ENCODE measurements around the gene LRIT1. TPM values are rescaled to one million over a fixed set of nuclear protein-coding genes. Genes with fewer than 3 reads are reported as not detected.
A peak's percentile ranks its signal among the peaks of the same experiment; 100 is the strongest.

Gene LRIT1
- total and polyA plus RNA-seq, 12 donors: 0.06 TPM; not detected in 11

GRCh38 chr10:84205049-84205852 is 36.1 kb downstream of the LRIT1 start:
- Histone ChIP-seq H3K9me3 (replicated peaks in 1 of 3) (no peaks in the 10 kb centered on the region), H3K4me1 (replicated peaks in 1 of 2) (no peaks in the 10 kb centered on the region), H3K36me3 (replicated peaks in 1 of 2) (no peaks in the 10 kb centered on the region), H3K27ac (no peak overlapping the region), H3K4me3 (no peak overlapping the region), H3K27me3 (no peaks in the 10 kb centered on the region)
- peak; percentile 38 to 80 (median 58) for DNase-seq
- WGBS, 4 donors: 29 to 52% (median 33%) methylated on average over 6 to 8 of the region's 8 CpGs
- intact Hi-C loops (cut with DNase I): no loop called here
- TF ChIP-seq CTCF (IDR thresholded peaks at IDR 0.05): peak; percentile 49 to 69 (median 62)
- no peak for TF ChIP-seq POLR2A (IDR thresholded peaks at IDR 0.05)

GRCh38 chr10:84204610-84205009 is 36.7 kb downstream of the LRIT1 start:
- WGBS, 4 donors: 85 to 98% (median 92%) methylated on average over 3 to 4 of the region's 4 CpGs
- no peak overlapping the region for H3K4me3 ChIP-seq
- H3K27ac ChIP-seq: no peak overlapping the region
- TF ChIP-seq CTCF (IDR thresholded peaks at IDR 0.05) (no peak), POLR2A (IDR thresholded peaks at IDR 0.05) (no peak)
- no peaks in the 10 kb centered on the region for H3K9me3 ChIP-seq (replicated peaks in 1 of 3)
- DNase-seq: no peak
- no peaks in the 10 kb centered on the region for H3K36me3 ChIP-seq (replicated peaks in 1 of 2)
- H3K27me3 ChIP-seq: no peaks in the 10 kb centered on the region
- intact Hi-C loops (cut with DNase I): no loop called here
- H3K4me1 ChIP-seq (replicated peaks in 1 of 2): no peaks in the 10 kb centered on the region

GRCh38 chr10:84204122-84204521 is 37.2 kb downstream of the LRIT1 start:
- no peaks in the 10 kb centered on the region for H3K4me1 ChIP-seq (replicated peaks in 1 of 2)
- no peak overlapping the region for H3K27ac ChIP-seq
- H3K4me3 ChIP-seq: no peak overlapping the region
- no peaks in the 10 kb centered on the region for H3K36me3 ChIP-seq (replicated peaks in 1 of 2)
- 77 to 85% (median 83%) methylated on average over 4 of the region's 4 CpGs for WGBS, 4 donors
- intact Hi-C loops (cut with DNase I): no loop called here
- no peaks in the 10 kb centered on the region for H3K9me3 ChIP-seq (replicated peaks in 1 of 3)
- no peaks in the 10 kb centered on the region for H3K27me3 ChIP-seq
- peak in 1 of 6 experiments; percentile 7 for TF ChIP-seq CTCF (IDR thresholded peaks at IDR 0.05)
- no peak for TF ChIP-seq POLR2A (IDR thresholded peaks at IDR 0.05)
- no peak for DNase-seq

- TF ChIP-seq CTCF (IDR thresholded peaks at IDR 0.05) (no peak), POLR2A (IDR thresholded peaks at IDR 0.05) (no peak)
- WGBS, 4 donors: 89 to 100% (median 91%) methylated on average over 1 to 5 of the region's 5 CpGs
- DNase-seq: no peak
- no peaks in the 10 kb centered on the region for H3K36me3 ChIP-seq (replicated peaks in 1 of 2)
- no peak overlapping the region for H3K4me3 ChIP-seq
- H3K4me1 ChIP-seq (replicated peaks in 1 of 2): no peaks in the 10 kb centered on the region
- intact Hi-C loops (cut with DNase I): no loop called here
- no peak overlapping the region for H3K27ac ChIP-seq
- H3K9me3 ChIP-seq (replicated peaks in 1 of 3): no peaks in the 10 kb centered on the region
- no peaks in the 10 kb centered on the region for H3K27me3 ChIP-seq
Observed at GRCh38 chr10:84202349-84202748, 39.0 kb downstream of the LRIT1 start.
